GM19238 (cell line): ENCODE measurements around the gene MCRIP2.

ENCODE experiments used
- DNase-seq: peaks from one replicate; pipeline ENCODE4 v3.0.0; 2011; ENCODE audit warnings: low spot score; ENCODE audit not compliant: insufficient read length

The MCRIP2 gene

GRCh38 chr16:616733-617586, 24.7 kb upstream of the MCRIP2 start:
- DNase-seq, result no peak

GRCh38 chr16:617855-618254, 23.8 kb upstream of the MCRIP2 start:
- no peak for DNase-seq

GRCh38 chr16:619476-620100, 22.0 kb upstream of the MCRIP2 start:
- DNase-seq, result no peak

- no peak for DNase-seq
These were observed 20.7 kb upstream of the MCRIP2 start for GRCh38 chr16:620700-621525.

GRCh38 chr16:621526-622105, 20.0 kb upstream of the MCRIP2 start:
- DNase-seq, result no peak

- DNase-seq, result no peak
These were observed 18.7 kb upstream of the MCRIP2 start for GRCh38 chr16:622920-623280.

- DNase-seq, result no peak
These were observed 17.0 kb upstream of the MCRIP2 start for GRCh38 chr16:624526-625070.

GRCh38 chr16:625117-625976, 16.3 kb upstream of the MCRIP2 start:
- no peak for DNase-seq

GRCh38 chr16:625977-626765, 15.5 kb upstream of the MCRIP2 start:
- DNase-seq, result no peak

- no peak for DNase-seq
These were observed 14.7 kb upstream of the MCRIP2 start for GRCh38 chr16:626787-627453.

- DNase-seq, result no peak
These were observed 14.0 kb upstream of the MCRIP2 start for GRCh38 chr16:627454-628239.

- DNase-seq, result no peak
These were observed 13.1 kb upstream of the MCRIP2 start for GRCh38 chr16:628321-629061.

- no peak for DNase-seq
These were observed 12.3 kb upstream of the MCRIP2 start for GRCh38 chr16:629185-629832.

- DNase-seq, result no peak
These were observed 11.8 kb upstream of the MCRIP2 start for GRCh38 chr16:629833-630248.

GRCh38 chr16:630249-630814, 11.3 kb upstream of the MCRIP2 start:
- no peak for DNase-seq

- no peak for DNase-seq
These were observed 10.7 kb upstream of the MCRIP2 start, which contains the start of gene WFIKKN1 for GRCh38 chr16:630815-631405. Gene WFIKKN1 (plus strand): TSS chr16:630985. CDS start chr16:631254, 269 bp downstream.
